NCI-H82 treated with DMSO at 0.1 percent for 48 hours (cell line): Measurements from ENCODE around the gene KIF6.

ENCODE experiments used
- DNase-seq: peaks from one replicate; lab custom pipeline; 2025; ENCODE audit not compliant: unreplicated experiment; lab: John Stamatoyannopoulos, UW

Gene KIF6, protein sequence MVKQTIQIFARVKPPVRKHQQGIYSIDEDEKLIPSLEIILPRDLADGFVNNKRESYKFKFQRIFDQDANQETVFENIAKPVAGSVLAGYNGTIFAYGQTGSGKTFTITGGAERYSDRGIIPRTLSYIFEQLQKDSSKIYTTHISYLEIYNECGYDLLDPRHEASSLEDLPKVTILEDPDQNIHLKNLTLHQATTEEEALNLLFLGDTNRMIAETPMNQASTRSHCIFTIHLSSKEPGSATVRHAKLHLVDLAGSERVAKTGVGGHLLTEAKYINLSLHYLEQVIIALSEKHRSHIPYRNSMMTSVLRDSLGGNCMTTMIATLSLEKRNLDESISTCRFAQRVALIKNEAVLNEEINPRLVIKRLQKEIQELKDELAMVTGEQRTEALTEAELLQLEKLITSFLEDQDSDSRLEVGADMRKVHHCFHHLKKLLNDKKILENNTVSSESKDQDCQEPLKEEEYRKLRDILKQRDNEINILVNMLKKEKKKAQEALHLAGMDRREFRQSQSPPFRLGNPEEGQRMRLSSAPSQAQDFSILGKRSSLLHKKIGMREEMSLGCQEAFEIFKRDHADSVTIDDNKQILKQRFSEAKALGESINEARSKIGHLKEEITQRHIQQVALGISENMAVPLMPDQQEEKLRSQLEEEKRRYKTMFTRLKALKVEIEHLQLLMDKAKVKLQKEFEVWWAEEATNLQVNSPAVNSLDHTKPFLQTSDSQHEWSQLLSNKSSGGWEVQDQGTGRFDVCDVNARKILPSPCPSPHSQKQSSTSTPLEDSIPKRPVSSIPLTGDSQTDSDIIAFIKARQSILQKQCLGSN

DNA sequence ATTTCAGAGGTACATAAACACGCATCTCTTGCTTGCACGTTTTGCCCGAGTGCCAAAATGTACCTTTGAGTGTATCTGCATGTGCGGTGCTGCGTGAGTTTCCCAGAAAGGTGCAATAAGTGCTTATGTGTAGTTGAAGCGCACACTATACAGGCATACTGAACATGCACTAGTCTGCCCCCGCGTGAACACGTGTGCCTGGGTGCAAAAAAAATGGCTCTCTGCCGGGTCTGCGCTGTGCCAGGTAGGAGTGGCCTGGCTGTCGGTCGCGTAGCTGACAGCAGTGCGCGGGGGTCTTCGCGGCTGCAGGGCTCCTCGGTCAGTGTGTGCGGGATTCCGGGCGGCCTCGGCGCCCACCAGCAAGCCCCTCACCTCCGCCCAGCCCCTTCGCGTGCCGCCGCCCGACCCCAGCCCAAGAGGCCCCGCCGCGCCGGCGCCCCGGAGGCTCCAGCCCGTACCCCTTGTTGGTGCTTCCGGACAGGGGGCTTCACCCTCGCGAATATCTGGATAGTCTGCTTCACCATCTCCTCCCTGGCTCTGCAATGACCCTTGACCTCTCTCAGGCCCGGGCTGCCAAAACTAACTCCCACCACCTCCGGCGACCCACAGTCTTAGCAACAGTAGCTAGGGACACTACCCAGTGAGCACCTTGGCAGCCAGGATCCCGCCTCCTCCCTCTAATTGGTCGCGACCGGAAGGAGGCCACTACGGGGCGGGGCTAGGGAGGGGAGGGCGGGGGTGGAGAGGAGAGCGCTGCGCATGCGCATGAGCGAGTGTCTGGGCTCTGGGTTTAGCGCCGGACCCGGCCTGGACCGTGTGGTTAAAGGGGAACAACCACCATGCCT is at the start of gene KIF6:
Gene KIF6, minus strand, starts transcription at position 622 of the 845 bp plus-strand sequence. Its CDS starts 98 bp downstream, at position 524.
- DNase-seq: peak; percentile 91

DNA sequence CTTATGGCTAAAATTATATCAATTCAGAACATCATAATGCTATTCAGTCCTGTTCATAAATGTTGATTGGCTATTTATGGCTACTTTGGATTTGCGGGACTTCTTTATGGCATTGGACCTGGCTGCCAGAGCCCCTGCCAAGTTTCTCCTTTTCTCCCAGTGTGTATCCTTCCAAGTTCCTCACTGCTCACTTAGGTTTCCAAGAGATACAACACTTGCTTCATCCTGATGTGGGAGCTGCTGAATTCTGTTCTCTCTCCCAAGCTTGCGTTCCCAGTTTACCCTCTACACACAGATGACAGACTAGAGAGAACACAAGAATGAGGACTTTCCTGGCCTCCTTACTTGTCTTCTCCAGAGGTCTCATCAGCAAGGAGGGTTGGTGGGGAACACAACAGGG is 48.6 kb upstream of the KIF6 start:
- DNase-seq: no peak

DNA sequence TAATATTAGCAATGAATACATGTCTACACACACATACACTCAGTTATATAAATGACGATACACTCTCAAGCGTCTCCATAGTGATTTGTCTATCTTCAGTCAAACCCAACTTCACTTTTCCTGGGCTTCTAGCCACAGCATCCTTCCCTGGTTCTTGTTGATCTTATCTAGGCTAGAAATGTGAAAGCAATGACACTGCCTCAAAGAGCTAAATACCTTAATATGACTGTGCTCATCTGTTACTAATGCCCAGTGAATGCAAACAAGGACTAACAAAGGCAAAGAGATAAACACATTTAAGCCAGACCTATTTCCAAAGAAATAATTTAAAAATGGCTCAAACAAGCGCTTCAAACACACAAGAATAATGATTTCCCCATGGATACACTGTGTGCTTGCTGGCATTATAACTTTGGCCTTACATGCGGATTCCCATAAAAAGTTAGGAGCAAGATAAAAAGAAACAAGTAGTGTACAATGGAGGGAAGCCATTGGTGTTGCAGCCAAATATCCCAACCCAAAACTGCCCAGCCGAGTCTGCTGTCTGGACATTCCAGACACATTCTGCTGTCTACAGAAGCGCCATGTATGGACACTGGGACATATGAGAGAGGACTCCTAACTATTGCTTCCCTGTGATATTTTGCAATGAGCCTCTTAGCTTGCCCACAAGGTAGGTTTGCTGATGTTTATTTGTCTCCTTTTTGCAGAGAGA is 47.5 kb upstream of the KIF6 start:
- no peak for DNase-seq

DNA sequence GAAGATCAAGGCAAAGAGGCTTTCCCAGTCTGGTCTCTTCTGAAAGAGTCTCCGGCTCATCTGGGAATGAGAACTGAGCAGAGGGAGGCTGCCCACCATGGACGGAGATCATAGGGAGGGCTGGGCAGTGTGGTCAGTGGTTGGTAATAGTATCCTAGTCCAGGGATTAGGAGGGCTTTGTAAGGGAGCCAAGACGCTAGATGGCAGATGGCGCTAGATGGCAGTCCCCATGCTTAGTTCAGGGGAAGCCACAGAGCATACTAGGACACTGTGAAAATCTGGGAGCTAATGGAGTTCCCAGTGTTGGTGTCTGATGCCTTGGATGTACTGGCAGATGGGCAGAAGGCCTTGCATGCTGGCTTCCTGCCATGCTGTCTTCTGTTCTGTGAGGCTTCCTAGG is 45.2 kb upstream of the KIF6 start:
- peak; percentile 34 for DNase-seq

DNA sequence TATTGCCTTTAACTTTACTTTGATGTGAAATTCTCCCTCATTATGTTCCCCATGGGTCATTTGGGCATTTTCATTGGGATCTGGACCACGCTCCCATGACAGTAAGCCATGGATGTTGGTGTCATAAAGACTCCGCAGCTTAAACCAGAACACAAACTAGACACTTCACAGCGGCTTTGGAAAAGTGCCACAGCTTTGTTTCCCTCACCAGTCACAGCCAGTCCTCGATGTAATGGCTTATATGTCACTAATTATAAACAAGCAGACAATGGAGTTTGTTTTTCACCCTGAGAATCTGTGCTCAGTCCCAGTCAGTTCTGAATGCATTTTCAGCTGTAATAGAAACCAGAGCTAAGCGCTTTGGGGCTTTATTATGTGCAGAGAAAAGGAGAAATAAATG is 43.8 kb upstream of the KIF6 start:
- DNase-seq: no peak

DNA sequence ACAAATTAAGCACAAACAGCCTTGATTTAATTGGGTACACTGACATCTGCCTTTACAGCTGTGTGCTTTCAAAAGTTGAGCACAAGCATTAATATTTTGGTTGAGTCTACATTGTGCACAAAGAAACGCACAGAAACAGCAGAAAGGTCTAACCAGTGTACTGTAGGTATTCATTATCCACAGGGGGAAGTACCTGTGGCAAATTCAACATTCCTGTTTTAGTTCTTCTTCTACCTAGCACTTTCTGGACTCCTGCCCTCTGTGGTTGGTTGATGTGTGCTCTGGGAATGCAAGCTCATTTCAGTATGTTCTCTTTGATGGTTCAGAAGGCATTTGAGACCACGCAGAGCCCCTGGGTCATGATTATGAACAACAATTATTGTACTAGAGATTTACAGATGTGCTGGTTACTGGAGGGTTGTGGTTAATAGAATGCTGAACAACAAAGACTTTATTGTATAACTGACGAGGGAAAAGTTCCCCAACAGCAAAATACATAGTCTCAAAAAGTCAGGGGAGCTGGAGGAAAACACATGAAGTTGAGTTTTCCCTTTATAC is 40.4 kb upstream of the KIF6 start:
- DNase-seq: no peak

DNA sequence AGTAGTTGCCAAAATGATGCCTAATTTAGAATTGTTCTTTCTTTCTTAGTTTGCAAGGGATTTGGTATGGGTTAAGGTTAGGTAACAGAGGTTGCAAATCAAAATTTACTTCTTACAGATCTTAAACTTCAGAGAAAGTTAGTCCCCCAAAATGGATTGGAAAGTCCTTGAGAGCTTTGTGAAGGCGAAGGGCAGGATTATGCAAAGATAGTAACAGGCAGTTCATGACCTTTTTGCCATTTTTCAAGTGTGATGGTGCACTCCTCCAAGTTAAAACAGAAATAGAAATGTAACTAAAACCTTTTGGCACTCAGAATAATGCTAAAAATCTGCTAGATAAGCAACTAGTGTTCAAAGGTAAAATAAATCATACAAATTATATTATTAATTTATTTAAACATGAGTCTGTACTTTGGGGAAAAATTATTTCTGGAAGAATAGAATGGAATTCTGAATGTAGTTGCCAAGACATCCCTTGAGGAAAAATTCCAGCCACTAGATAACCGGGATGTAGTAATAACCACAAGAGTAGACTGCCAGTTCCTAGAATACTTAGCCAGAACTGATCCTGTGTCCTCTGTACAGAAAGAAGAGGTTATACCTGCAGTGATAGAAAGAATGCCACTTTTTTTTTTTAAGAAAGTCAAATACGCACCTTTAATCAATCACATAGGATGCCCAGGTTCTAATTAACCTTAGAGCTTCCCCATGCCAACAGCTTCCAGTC is 35.2 kb upstream of the KIF6 start:
- no peak for DNase-seq

DNA sequence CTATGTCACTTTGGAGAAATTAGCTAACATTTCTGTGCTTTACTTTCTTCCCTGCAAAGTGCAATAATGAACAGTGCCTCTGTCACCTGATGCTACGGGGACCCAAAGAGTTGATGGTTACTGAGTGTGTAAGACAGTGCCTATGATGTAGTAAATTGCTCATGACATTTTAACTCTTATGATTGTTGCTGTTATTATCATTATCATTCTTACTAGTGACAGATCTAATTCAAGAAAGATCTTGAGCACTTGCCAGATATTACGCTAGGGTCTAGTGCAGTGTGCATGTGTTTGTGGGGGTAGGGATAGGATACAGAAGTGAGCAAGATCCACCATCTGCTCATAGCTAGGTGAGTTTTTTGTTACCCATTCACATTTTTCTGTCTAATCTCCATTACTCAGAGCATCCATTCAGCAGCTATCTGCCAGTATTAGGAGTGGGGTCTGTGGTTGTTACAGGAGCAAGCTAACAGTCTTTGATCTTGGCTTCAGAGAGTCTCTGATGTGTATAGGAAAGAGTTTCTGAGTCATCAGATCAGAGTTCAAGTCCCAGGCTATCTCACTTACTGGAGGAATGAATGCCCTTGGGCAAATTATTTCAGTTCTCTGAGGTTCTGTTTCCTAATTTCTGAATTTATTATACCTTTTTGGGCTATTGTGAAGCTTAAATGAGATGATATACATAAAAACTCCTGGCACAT is 33.8 kb upstream of the KIF6 start:
- no peak for DNase-seq

DNA sequence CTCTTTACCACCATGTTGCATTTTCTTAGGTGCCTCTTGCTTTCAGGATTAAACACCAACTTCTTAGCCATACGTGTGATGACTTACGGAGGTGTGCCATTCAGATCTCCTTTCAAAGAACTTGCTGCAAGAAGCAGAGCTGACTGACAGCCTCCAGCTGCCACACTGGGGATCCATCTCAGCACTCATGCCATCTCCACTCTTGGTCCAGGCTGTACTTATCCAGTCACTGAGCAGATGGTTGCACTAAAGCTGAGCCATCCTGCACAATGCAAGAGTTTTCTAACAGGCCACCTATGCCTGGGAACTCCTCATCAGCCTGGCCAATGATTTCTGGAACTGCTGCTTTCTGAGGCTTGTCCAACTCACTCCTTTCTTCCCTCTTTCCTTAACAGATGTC is 31.4 kb upstream of the KIF6 start:
- no peak for DNase-seq

DNA sequence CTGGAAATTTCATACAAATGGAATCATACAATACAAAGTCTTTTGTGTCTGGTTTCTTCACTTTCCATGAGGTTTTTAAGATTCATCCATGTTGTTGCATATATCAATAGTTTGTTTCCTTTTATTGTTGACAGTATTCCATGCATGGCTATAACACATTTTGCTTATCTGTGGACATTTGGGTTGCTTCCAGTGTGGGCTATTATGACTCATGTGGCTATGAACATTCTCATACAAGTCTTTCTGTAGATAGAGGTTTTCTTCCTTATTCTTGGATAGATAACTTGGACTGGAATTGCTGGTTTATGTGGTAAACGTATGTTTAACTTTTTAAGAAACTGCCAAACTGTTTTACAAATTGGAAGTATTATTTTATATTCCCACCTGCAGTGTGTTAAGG is 30.0 kb upstream of the KIF6 start:
- DNase-seq: no peak

DNA sequence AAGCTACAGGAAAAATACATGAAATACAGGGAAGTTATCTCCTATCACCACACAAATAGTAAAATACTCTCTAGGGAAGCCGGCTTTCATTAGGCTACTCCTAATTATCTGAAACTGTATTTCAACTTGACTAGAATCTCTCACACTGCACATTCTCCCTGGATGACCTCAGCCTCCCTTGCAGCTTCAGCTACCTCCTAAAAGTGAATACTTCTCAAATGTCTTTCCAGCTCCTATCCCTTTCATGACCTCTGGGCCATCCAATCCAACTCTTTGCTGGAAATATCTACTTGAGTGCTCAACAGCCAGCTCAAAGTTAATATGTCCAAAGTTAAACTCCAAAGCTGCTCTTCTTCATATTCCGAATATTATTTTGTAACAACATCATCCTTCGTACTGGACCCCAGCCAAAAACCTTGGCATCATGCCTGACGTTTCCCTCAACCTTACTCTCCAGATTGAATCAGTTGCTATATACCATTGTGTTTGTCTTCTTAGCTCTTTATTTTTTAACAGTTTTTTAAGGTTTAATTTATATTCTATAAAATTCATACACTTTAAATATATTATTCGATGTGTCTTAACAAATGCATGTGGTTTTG is 29.4 kb upstream of the KIF6 start:
- no peak for DNase-seq

DNA sequence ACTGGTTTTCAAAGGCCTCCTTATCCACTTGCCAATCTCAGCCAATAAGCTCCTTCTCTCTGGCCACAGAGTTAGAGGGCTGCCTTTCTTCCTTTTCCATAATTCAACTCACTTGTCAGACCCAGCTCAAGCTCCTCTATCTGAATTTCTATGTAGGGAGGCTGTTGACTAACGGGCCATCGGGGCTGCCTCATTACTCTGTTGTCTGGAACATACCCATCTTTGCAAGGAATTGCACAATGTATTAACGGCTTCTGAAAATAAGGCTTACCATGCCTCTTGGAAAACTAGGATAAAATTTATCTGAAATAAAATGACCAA is 28.5 kb upstream of the KIF6 start:
- no peak for DNase-seq

DNA sequence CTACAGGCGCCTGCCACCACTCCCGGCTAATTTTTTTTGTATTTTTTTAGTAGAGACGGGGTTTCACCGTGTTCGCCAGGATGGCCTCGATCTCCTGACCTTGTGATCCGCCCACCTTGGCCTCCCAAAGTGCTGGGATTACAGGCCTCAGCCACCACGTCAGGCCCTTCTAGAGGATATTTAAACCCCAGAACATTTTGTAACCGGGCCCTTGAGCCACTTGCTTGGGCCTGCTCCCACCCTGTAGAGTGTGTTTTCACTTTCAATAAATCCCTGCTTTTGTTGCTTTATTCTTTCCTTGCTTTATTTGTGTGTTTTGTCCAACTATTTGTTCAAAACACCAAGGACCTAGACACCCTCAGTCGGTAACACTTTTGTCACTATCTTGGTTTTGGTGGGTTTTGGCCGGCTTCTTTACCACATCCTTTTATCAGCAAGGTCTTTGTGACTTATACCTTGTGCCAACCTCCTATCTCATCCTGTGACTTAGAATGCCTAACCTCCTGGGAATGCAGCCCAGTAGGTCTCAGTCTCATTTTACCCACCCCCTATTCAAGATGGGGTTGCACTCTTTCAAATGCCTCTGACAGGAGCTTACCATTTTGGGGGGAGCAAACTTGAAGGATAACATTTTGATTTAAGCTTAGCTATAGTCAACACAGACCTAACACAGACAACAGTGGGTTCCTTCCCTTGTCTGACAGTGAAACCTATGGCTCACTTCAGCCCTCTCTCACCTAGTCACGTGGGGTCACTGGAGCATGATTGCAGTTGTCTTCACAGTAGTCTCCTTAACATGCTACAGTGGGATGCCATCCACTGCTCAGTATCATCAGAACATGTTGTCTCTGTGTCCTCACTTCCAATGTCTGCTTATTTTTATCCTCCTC is 27.9 kb upstream of the KIF6 start:
- no peak for DNase-seq

DNA sequence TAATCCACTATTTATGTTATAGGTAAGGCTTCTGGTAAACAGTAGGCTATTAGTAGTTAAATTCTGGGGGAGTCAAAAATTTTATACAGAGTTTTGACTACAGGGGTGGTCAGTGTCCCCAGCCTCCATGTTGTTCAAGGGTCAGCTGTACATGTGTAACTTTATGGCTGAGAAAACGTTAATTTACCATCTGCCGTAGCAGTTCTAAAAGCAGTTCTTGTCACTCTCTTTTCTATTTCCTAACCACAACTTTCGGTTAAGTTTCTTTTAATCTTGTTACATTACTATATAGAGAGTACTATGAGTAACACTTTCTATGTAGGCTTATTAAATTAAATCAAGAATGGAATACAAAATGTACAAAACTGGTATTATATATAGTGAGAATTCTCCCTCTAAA is 21.6 kb upstream of the KIF6 start:
- no peak for DNase-seq

DNA sequence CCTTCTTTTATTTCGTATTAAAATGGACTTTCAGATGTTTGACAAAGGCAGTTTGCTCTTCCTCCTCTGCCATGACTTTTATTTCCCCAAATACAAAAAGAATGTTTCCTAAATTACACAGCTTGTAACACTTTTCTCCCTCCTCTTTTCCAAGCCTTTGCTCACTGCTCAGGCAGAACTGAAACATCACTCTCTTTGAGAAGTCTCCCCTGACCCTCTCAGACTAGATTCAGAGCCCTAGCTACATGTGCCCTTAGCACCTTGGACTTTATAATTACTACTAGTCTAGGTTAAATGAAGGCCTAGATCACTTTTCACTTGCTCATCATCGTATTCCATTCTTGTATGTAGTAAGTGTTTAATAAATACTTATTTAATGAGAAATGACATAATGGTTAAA is 8.5 kb upstream of the KIF6 start:
- DNase-seq: no peak

DNA sequence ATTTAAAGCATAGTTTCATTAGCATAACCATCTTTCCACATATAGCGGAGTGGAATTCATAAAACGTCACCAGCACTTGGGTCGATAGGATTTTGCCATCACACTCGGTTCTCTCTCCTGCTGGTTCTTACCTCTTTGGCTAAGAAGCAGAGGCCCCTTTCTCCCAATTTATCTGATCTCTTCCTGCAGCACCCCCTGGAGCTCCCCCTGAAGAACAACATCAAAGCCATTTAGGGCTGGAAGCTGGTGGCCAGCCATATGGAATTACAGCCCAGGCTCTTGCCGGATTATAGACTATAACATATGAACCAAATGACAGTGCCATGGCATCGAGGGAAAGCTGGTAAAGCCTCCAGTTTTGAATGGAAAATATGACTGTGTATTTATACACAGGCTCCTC is 6.4 kb upstream of the KIF6 start:
- peak; percentile 84 for DNase-seq

DNA sequence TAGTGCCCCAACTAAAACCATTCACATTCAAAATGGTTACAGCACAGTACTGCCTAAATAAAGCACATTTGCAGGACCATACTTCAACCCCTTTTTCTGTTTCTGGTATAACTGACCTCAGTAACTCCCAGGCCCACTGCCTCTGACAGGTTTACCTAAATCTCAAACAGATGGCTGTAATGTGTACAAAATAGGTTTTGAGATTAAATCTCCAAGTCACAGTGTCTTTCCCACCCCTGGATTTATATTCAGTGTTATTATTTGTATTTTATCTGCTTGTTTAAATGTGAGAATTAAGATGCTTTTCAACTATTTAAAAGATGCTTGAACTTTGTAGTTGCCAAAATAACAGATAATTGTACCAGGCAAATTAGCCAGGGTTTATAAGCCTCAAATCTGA is 4.7 kb upstream of the KIF6 start:
- peak; percentile 64 for DNase-seq

DNA sequence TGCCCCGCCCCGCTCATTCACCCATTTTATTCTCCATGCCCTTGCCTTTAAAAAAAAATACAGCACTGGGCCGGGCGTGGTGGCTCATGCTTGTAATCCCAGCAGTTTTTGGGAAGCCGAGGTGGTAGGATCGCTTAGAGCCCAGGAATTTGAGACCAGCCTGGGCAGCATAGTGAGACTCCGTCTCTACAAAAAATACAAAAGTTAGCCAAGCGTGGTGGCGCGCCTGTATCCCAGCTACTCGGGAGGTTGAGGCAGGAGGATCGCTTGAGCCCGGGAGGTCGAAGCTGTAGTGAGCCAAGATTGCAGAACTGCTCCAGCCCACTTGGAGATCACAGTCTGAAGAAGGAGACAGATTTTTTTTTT is 407 bp upstream of the KIF6 start:
- no peak for DNase-seq
